Prostate gland (tissue), 2 donors: ENCODE data around the gene AVPI1. TPM values are rescaled to one million over a fixed set of nuclear protein-coding genes. Genes with fewer than 3 reads are reported as not detected.
"Not testable (repeated sequence)": the region's sequence is repeated elsewhere in the genome, so short reads cannot be mapped to it uniquely, and the experiment has no call there.

Source experiments
- DNase-seq: peaks from one replicate; pipeline ENCODE4 v3.0.0-alpha.2; 2019; ENCODE audit warnings: low spot score
- H3K27ac ChIP-seq, 2 donors: fragments of 200-600 bp; sonication (generic); 2 replicates each; pipeline ENCODE4 v1.5.1; 2017 to 2019
- H3K27me3 ChIP-seq: fragments of 200-600 bp; sonication (generic); replicated peaks from 2 replicates; pipeline ENCODE4 v1.5.1; 2019; ENCODE audit not compliant: insufficient read depth
- H3K36me3 ChIP-seq, 2 donors: fragments of 200-600 bp; sonication (generic); 1 replicate in 1 of 2; 2 replicates in 1 of 2; pipeline versions ENCODE4 v1.5.1 to v1.8.1; 2017 to 2019
- H3K4me1 ChIP-seq: fragments of 200-600 bp; sonication (generic); replicated peaks from 2 replicates; pipeline ENCODE4 v1.5.1; 2019
- H3K4me3 ChIP-seq, 2 donors: fragments of 200-600 bp; sonication (generic); 2 replicates each; pipeline ENCODE4 v1.5.1; 2017 to 2019
- H3K9me3 ChIP-seq: fragments of 200-600 bp; sonication (generic); 2 replicates; pipeline ENCODE4 v1.5.1; 2017
- CTCF ChIP-seq, 4 experiments: fragments of 200-600 bp in 2 of 4; fragments of 450-650 bp in 2 of 4; sonication (generic) in 2 of 4; IDR thresholded peaks; 1 replicate in 3 of 4; 2 replicates in 1 of 4; pipeline ENCODE4 v1.5.1; 2016 to 2019; ENCODE audit warnings: antibody characterized with exemption in 4 of 4, mild to moderate bottlenecking in 2 of 4, moderate library complexity in 2 of 4
- POLR2A ChIP-seq: fragments of 450-650 bp; IDR thresholded peaks from one replicate; pipeline ENCODE4 v1.6.1; 2016; ENCODE audit warnings: antibody characterized with exemption, mild to moderate bottlenecking
- POLR2AphosphoS5 ChIP-seq: sonication (generic); formaldehyde crosslinking; IDR thresholded peaks from one replicate; pipeline ENCODE4 v1.6.1; 2017; ENCODE audit warnings: antibody characterized with exemption
- WGBS: methylation state at CpG from one replicate; pipeline ENCODE4 v1.1.5; 2018; 5-methylcytosine and 5-hydroxymethylcytosine counted together
- intact Hi-C: fragments of 100-400 bp; cut with DNase I; formaldehyde crosslinking; loops from one replicate; pipeline ENCODE4 v1.14.2; 2022
- total RNA-seq, 2 donors: library from RNA; depleted of rRNA; stranded (reverse); fragments of >200 nt; gene quantifications; one replicate each; pipeline ENCODE4 v1.1.0, GENCODE V29; 2016

AVPI1 gene
- total RNA-seq, 2 donors from 2014 or later, result 17.0 to 28.6 TPM

- H3K36me3 ChIP-seq, result no peaks in the 10 kb centered on the region
- no peaks in the 10 kb centered on the region for H3K4me1 ChIP-seq
- TF ChIP-seq POLR2A (no peak), POLR2AphosphoS5 (no peak), CTCF (IDR thresholded peaks at IDR 0.05) (no peak)
- WGBS, result 2% methylated on average over 37 of the region's 67 CpGs
- no peaks in the 10 kb centered on the region for H3K27me3 ChIP-seq
- H3K9me3 ChIP-seq, result no peaks in the 10 kb centered on the region
- H3K4me3 ChIP-seq, result peak overlapping the region; percentile 53 to 72
- DNase-seq, result peak; percentile 5
- intact Hi-C loops, result loop anchor here (5.0 kb wide), 1 partner anchor 46 kb away; the partner anchor contains the start of gene AVPI1
- peak overlapping the region; percentile 56 to 78 for H3K27ac ChIP-seq
These were observed 45.9 kb downstream of the AVPI1 start for GRCh38 chr10:97640868-97641811.

GRCh38 chr10:97640174-97640867 is 46.7 kb downstream of the AVPI1 start, which contains the start of gene PI4K2A:
PI4K2A (plus strand) TSS chr10:97640671; CDS start chr10:97640743, 72 bp downstream.
- H3K27me3 ChIP-seq, result no peaks in the 10 kb centered on the region
- peak within 1 kb of the TSS; percentile 56 to 78 for H3K27ac ChIP-seq
- no peaks in the 10 kb centered on the region for H3K9me3 ChIP-seq
- peak; percentile 99 for DNase-seq
- no peaks in the 10 kb centered on the region for H3K36me3 ChIP-seq
- intact Hi-C loops, result loop anchor here (5.0 kb wide), 1 partner anchor 47 kb away; the partner anchor contains the start of gene AVPI1
- TF ChIP-seq POLR2A (peak; percentile 91), CTCF (IDR thresholded peaks at IDR 0.05) (no peak), POLR2AphosphoS5 (peak; percentile 97)
- WGBS, result 3% methylated on average over 49 of the region's 54 CpGs
- H3K4me1 ChIP-seq, result no peaks in the 10 kb centered on the region
- peak within 1 kb of the TSS; percentile 53 to 72 for H3K4me3 ChIP-seq

- H3K9me3 ChIP-seq, DNase-seq, H3K27ac ChIP-seq, H3K36me3 ChIP-seq, intact Hi-C loops, H3K4me3 ChIP-seq, H3K27me3 ChIP-seq, H3K4me1 ChIP-seq: not testable (repeated sequence)
- WGBS, result 83% methylated on average over 3 of the region's 3 CpGs
These were observed 48.0 kb downstream of the AVPI1 start for GRCh38 chr10:97639090-97639489.

- TF ChIP-seq POLR2AphosphoS5 (no peak), POLR2A (no peak), CTCF (IDR thresholded peaks at IDR 0.05) (no peak)
- Histone ChIP-seq H3K4me1 (no peaks in the 10 kb centered on the region), H3K27ac (no peak overlapping the region), H3K4me3 (no peak overlapping the region), H3K9me3 (no peaks in the 10 kb centered on the region), H3K36me3 (no peaks in the 10 kb centered on the region), H3K27me3 (no peaks in the 10 kb centered on the region)
- WGBS, result 96% methylated on average over 1 of the region's 1 CpG
- intact Hi-C loops, result no loop called here
- no peak for DNase-seq
These were observed 51.5 kb downstream of the AVPI1 start for GRCh38 chr10:97635577-97635976.

- H3K4me3 ChIP-seq, result peak overlapping the region; percentile 68 to 78
- H3K4me1 ChIP-seq, result no peaks in the 10 kb centered on the region
- WGBS, result 86% methylated on average over 8 of the region's 8 CpGs
- no peaks in the 10 kb centered on the region for H3K27me3 ChIP-seq
- intact Hi-C loops, result no loop called here
- peak in 1 of 4 experiments; percentile 27 for TF ChIP-seq CTCF (IDR thresholded peaks at IDR 0.05)
- no peak for TF ChIP-seq POLR2AphosphoS5
- H3K27ac ChIP-seq, result peak overlapping the region; percentile 54 to 67
- H3K36me3 ChIP-seq, result no peaks in the 10 kb centered on the region
- no peaks in the 10 kb centered on the region for H3K9me3 ChIP-seq
- DNase-seq, result no peak
These were observed 53.1 kb downstream of the AVPI1 start for GRCh38 chr10:97633921-97634320.
